WTC11 (cell line): ENCODE results near the gene ARL15. TPM values are rescaled to one million over a fixed set of nuclear protein-coding genes. Genes with fewer than 3 reads are reported as not detected.

Experiments used
- ATAC-seq: fragments of 200-7000 bp; cut with Tn5 transposase; 2 replicates; pipeline ENCODE4 v1.10.0; 2021; ENCODE audit warnings: mild to moderate bottlenecking, moderate library complexity
- CTCF ChIA-PET: fragments of 300-600 bp; sonication (Branson Sonifier 250); formaldehyde crosslinking; loops from one replicate; lab custom pipeline; 2021; ENCODE audit warnings: antibody characterized with exemption; lab: Charles Lee
- POLR2A ChIA-PET: fragments of 350-600 bp; sonication (Branson Sonifier 250); formaldehyde crosslinking; loops from one replicate; lab custom pipeline; 2021; ENCODE audit warnings: antibody characterized with exemption; lab: Charles Lee
- DNase-seq: peaks from one replicate; pipeline ENCODE4 v3.0.0; 2021; ENCODE audit warnings: low spot score
- H3K27ac Mint-ChIP-seq: 2 replicates; pipeline ENCODE4 v1.8.0; 2021; ENCODE audit warnings: mixed read lengths
- H3K27me3 Mint-ChIP-seq: 2 replicates; pipeline ENCODE4 v1.8.0; 2021; ENCODE audit warnings: low read depth, mild to moderate bottlenecking, moderate library complexity, mixed read lengths
- H3K36me3 Mint-ChIP-seq: 2 replicates; pipeline ENCODE4 v1.8.0; 2021; ENCODE audit warnings: mixed read lengths
- H3K4me1 Mint-ChIP-seq: 2 replicates; pipeline ENCODE4 v1.8.0; 2022; ENCODE audit warnings: mixed read lengths
- H3K4me3 Mint-ChIP-seq: 2 replicates; pipeline ENCODE4 v1.8.0; 2021; ENCODE audit warnings: mild to moderate bottlenecking, moderate library complexity, mixed read lengths
- H3K9me3 Mint-ChIP-seq: 2 replicates; pipeline ENCODE4 v1.8.0; 2021; ENCODE audit warnings: mixed read lengths
- GTF2I ChIP-seq: fragments of 250-450 bp; sonication (Bioruptor Pico); conservative IDR thresholded peaks from 2 replicates; pipeline ENCODE4 v1.4.0; 2021; ENCODE audit warnings: mild to moderate bottlenecking
- IRF2 ChIP-seq: sonication (generic); formaldehyde crosslinking; IDR thresholded peaks from 2 replicates; pipeline ENCODE4 v1.8.0; 2022; ENCODE audit warnings: low read depth, missing genetic modification reagents, borderline replicate concordance
- JAZF1 ChIP-seq: fragments of 250-450 bp; sonication (Bioruptor Pico); IDR thresholded peaks from 2 replicates; pipeline ENCODE4 v1.9.0; 2021; ENCODE audit warnings: moderate library complexity, mild to moderate bottlenecking, inconsistent platforms
- KAT7 ChIP-seq: sonication (generic); formaldehyde crosslinking; IDR thresholded peaks from 2 replicates; pipeline ENCODE4 v1.8.1; 2023; ENCODE audit warnings: missing genetic modification reagents, mild to moderate bottlenecking, borderline replicate concordance
- MYBL2 ChIP-seq: sonication (generic); formaldehyde crosslinking; IDR thresholded peaks from 2 replicates; pipeline ENCODE4 v1.8.1; 2023; ENCODE audit warnings: mild to moderate bottlenecking, moderate library complexity, missing genetic modification reagents
- NFATC4 ChIP-seq: fragments of 250-450 bp; sonication (Bioruptor Pico); IDR thresholded peaks from 2 replicates; pipeline ENCODE4 v1.9.0; 2021; ENCODE audit warnings: mild to moderate bottlenecking
- NFE2L1 ChIP-seq: sonication (generic); formaldehyde crosslinking; IDR thresholded peaks from 2 replicates; pipeline ENCODE4 v1.8.1; 2023; ENCODE audit warnings: missing genetic modification reagents
- ZBTB21 ChIP-seq: sonication (generic); formaldehyde crosslinking; IDR thresholded peaks from 2 replicates; pipeline ENCODE4 v1.8.1; 2023; ENCODE audit warnings: mild to moderate bottlenecking, missing genetic modification reagents, borderline replicate concordance
- total RNA-seq: library from RNA; stranded (reverse); gene quantifications from 3 replicates; pipeline ENCODE4 v1.2.3, GENCODE V29; 2021
- TF ChIP-seq, protein P1 (sequence below): sonication (generic); formaldehyde crosslinking; IDR thresholded peaks from 2 replicates; pipeline ENCODE4 v1.8.1; 2023; ENCODE audit warnings: mild to moderate bottlenecking, missing genetic modification reagents, moderate library complexity
- TF ChIP-seq, protein P2 (sequence below): sonication (generic); formaldehyde crosslinking; IDR thresholded peaks from 2 replicates; pipeline ENCODE4 v1.8.1; 2022; ENCODE audit warnings: low read depth, missing genetic modification reagents, borderline replicate concordance
- TF ChIP-seq, protein P3 (sequence below): sonication (generic); formaldehyde crosslinking; IDR thresholded peaks from 2 replicates; pipeline ENCODE4 v1.8.0; 2022; ENCODE audit warnings: mild to moderate bottlenecking, missing genetic modification reagents
- TF ChIP-seq, protein P4 (sequence below): sonication (generic); formaldehyde crosslinking; IDR thresholded peaks from 2 replicates; pipeline ENCODE4 v1.8.1; 2022; ENCODE audit warnings: mild to moderate bottlenecking, missing genetic modification reagents, moderate library complexity, borderline replicate concordance
- TF ChIP-seq, protein P5 (sequence below): sonication (generic); formaldehyde crosslinking; IDR thresholded peaks from 2 replicates; pipeline ENCODE4 v1.8.0; 2023; ENCODE audit warnings: missing genetic modification reagents, mild to moderate bottlenecking, borderline replicate concordance
- TF ChIP-seq, protein P6 (sequence below): sonication (generic); formaldehyde crosslinking; IDR thresholded peaks from 2 replicates; pipeline ENCODE4 v1.8.1; 2022; ENCODE audit warnings: mild to moderate bottlenecking, moderate library complexity, missing genetic modification reagents
- TF ChIP-seq, protein P7 (sequence below): sonication (generic); formaldehyde crosslinking; IDR thresholded peaks from 2 replicates; pipeline ENCODE4 v1.8.0; 2023; ENCODE audit warnings: mild to moderate bottlenecking, missing genetic modification reagents
- TF ChIP-seq, protein P8 (sequence below): fragments of 200-600 bp; IDR thresholded peaks from 2 replicates; pipeline ENCODE4 v1.8.0; 2022; ENCODE audit warnings: antibody characterized with exemption

ARL15 gene
- total RNA-seq, 1 experiment from 2014 or later: 20.1 TPM

DNA sequence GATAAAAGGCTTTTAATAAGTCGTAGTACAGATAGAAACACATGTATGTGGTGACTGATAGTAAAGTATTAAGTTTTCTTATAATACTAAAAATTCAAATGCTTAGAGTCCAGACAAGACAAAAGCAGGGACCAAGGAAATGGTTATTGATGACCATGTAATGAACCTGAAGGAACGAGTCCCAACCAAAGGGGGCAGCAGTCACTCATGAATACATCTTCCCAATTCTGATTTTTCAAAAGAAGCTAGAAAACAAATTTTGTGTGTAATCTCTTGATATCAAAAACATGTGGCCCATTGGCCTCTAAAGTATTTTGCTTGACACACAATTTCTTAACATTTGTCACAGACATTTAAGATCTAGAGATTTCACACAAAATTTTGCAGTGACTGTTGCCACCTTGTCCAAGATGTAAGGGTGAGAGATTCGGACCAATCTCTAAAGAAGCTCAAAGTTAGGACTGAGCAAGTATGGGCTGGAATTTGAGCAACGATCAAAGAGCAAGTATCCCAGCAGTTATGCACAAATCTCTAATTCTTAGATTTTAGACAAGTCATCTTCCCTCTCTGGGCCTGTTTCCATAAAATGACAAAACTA, 66.8 kb downstream of the ARL15 start:
- POLR2A ChIA-PET: interaction anchor here (0.8 to 1.0 kb wide), 2 partner anchors 68 to 273 kb away, joined by 3 to 4 read pairs; no protein-coding TSS in a partner anchor

DNA sequence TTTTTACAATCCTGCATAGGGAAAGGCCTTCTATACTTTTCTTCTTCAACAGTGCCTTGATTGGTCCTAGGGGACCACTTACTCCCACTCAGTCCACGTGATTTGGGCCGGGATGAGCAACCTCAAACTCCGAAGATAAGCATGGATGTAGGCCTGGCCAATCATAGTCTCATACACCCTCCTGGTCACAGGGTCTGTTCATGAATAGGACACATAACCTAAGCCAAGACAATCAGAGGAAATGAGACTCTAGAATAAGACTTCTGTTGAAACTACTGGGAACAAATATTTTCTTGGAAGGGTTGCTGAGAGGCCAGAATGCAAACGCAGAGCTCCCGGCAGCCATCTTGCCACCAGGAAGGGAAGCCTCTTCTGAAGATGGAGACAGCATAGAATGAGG, 68.1 kb downstream of the ARL15 start:
- H3K4me1 Mint-ChIP-seq: peaks cover 3% of the 10 kb centered on the region; the same call in 1 of the 2 replicates
- no peak overlapping the region for H3K27ac Mint-ChIP-seq
- no peak for DNase-seq
- no peak for ATAC-seq
- TF ChIP-seq, protein P1, sequence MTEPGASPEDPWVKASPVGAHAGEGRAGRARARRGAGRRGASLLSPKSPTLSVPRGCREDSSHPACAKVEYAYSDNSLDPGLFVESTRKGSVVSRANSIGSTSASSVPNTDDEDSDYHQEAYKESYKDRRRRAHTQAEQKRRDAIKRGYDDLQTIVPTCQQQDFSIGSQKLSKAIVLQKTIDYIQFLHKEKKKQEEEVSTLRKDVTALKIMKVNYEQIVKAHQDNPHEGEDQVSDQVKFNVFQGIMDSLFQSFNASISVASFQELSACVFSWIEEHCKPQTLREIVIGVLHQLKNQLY (CRISPR knock-in tag): no peak
- TF ChIP-seq, protein P2, sequence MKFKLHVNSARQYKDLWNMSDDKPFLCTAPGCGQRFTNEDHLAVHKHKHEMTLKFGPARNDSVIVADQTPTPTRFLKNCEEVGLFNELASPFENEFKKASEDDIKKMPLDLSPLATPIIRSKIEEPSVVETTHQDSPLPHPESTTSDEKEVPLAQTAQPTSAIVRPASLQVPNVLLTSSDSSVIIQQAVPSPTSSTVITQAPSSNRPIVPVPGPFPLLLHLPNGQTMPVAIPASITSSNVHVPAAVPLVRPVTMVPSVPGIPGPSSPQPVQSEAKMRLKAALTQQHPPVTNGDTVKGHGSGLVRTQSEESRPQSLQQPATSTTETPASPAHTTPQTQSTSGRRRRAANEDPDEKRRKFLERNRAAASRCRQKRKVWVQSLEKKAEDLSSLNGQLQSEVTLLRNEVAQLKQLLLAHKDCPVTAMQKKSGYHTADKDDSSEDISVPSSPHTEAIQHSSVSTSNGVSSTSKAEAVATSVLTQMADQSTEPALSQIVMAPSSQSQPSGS (CRISPR knock-in tag): no peak
- TF ChIP-seq, protein P3, sequence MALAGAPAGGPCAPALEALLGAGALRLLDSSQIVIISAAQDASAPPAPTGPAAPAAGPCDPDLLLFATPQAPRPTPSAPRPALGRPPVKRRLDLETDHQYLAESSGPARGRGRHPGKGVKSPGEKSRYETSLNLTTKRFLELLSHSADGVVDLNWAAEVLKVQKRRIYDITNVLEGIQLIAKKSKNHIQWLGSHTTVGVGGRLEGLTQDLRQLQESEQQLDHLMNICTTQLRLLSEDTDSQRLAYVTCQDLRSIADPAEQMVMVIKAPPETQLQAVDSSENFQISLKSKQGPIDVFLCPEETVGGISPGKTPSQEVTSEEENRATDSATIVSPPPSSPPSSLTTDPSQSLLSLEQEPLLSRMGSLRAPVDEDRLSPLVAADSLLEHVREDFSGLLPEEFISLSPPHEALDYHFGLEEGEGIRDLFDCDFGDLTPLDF (CRISPR knock-in tag): no peak
- TF ChIP-seq ZBTB21 (no peak), NFE2L1 (no peak), NFATC4 (CRISPR knock-in tag) (no peak), IRF2 (no peak), JAZF1 (CRISPR knock-in tag) (no peak), MYBL2 (CRISPR knock-in tag) (no peak)
- TF ChIP-seq, protein P4, sequence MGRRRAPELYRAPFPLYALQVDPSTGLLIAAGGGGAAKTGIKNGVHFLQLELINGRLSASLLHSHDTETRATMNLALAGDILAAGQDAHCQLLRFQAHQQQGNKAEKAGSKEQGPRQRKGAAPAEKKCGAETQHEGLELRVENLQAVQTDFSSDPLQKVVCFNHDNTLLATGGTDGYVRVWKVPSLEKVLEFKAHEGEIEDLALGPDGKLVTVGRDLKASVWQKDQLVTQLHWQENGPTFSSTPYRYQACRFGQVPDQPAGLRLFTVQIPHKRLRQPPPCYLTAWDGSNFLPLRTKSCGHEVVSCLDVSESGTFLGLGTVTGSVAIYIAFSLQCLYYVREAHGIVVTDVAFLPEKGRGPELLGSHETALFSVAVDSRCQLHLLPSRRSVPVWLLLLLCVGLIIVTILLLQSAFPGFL: no peak
- TF ChIP-seq, protein P5, sequence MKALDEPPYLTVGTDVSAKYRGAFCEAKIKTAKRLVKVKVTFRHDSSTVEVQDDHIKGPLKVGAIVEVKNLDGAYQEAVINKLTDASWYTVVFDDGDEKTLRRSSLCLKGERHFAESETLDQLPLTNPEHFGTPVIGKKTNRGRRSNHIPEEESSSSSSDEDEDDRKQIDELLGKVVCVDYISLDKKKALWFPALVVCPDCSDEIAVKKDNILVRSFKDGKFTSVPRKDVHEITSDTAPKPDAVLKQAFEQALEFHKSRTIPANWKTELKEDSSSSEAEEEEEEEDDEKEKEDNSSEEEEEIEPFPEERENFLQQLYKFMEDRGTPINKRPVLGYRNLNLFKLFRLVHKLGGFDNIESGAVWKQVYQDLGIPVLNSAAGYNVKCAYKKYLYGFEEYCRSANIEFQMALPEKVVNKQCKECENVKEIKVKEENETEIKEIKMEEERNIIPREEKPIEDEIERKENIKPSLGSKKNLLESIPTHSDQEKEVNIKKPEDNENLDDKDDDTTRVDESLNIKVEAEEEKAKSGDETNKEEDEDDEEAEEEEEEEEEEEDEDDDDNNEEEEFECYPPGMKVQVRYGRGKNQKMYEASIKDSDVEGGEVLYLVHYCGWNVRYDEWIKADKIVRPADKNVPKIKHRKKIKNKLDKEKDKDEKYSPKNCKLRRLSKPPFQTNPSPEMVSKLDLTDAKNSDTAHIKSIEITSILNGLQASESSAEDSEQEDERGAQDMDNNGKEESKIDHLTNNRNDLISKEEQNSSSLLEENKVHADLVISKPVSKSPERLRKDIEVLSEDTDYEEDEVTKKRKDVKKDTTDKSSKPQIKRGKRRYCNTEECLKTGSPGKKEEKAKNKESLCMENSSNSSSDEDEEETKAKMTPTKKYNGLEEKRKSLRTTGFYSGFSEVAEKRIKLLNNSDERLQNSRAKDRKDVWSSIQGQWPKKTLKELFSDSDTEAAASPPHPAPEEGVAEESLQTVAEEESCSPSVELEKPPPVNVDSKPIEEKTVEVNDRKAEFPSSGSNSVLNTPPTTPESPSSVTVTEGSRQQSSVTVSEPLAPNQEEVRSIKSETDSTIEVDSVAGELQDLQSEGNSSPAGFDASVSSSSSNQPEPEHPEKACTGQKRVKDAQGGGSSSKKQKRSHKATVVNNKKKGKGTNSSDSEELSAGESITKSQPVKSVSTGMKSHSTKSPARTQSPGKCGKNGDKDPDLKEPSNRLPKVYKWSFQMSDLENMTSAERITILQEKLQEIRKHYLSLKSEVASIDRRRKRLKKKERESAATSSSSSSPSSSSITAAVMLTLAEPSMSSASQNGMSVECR (CRISPR knock-in tag): no peak
- TF ChIP-seq, protein P6, sequence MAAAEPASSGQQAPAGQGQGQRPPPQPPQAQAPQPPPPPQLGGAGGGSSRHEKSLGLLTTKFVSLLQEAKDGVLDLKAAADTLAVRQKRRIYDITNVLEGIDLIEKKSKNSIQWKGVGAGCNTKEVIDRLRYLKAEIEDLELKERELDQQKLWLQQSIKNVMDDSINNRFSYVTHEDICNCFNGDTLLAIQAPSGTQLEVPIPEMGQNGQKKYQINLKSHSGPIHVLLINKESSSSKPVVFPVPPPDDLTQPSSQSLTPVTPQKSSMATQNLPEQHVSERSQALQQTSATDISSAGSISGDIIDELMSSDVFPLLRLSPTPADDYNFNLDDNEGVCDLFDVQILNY: no peak
- TF ChIP-seq, protein P7, sequence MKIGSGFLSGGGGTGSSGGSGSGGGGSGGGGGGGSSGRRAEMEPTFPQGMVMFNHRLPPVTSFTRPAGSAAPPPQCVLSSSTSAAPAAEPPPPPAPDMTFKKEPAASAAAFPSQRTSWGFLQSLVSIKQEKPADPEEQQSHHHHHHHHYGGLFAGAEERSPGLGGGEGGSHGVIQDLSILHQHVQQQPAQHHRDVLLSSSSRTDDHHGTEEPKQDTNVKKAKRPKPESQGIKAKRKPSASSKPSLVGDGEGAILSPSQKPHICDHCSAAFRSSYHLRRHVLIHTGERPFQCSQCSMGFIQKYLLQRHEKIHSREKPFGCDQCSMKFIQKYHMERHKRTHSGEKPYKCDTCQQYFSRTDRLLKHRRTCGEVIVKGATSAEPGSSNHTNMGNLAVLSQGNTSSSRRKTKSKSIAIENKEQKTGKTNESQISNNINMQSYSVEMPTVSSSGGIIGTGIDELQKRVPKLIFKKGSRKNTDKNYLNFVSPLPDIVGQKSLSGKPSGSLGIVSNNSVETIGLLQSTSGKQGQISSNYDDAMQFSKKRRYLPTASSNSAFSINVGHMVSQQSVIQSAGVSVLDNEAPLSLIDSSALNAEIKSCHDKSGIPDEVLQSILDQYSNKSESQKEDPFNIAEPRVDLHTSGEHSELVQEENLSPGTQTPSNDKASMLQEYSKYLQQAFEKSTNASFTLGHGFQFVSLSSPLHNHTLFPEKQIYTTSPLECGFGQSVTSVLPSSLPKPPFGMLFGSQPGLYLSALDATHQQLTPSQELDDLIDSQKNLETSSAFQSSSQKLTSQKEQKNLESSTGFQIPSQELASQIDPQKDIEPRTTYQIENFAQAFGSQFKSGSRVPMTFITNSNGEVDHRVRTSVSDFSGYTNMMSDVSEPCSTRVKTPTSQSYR: no peak
- 0 out of 2 replicates have a peak, but pooled peaks cover 3% of the 10 kb centered on the region for H3K36me3 Mint-ChIP-seq
- H3K27me3 Mint-ChIP-seq: no peaks in the 10 kb centered on the region
- no peak overlapping the region for H3K4me3 Mint-ChIP-seq
- ChIA-PET POLR2A (no interaction called here), CTCF (interaction anchor here (1.0 to 2.3 kb wide), 2 partner anchors 12 to 247 kb away, joined by 3 to 49 read pairs; no protein-coding TSS in a partner anchor)
- peaks cover 4% of the 10 kb centered on the region for H3K9me3 Mint-ChIP-seq

More for the DNA sequence above, 66.8 kb downstream of the ARL15 start:
- H3K27me3 Mint-ChIP-seq: no peaks in the 10 kb centered on the region
- H3K36me3 Mint-ChIP-seq: 0 out of 2 replicates have a peak, but pooled peaks cover 3% of the 10 kb centered on the region
- CTCF ChIA-PET: interaction anchor here (0.5 to 2.7 kb wide), 50 partner anchors 9 to 1134 kb away, joined by 3 to 49 read pairs (median 4); partner anchors contain the start of genes ARL15, GPX8, MOCS2 and SNX18
- ATAC-seq: peak; percentile 69
- H3K4me3 Mint-ChIP-seq: no peak overlapping the region
- peaks cover 4% of the 10 kb centered on the region for H3K9me3 Mint-ChIP-seq
- no peak for DNase-seq
- TF ChIP-seq KAT7 (CRISPR knock-in tag) (no peak), GTF2I (CRISPR knock-in tag) (no peak)
- TF ChIP-seq, protein P8, sequence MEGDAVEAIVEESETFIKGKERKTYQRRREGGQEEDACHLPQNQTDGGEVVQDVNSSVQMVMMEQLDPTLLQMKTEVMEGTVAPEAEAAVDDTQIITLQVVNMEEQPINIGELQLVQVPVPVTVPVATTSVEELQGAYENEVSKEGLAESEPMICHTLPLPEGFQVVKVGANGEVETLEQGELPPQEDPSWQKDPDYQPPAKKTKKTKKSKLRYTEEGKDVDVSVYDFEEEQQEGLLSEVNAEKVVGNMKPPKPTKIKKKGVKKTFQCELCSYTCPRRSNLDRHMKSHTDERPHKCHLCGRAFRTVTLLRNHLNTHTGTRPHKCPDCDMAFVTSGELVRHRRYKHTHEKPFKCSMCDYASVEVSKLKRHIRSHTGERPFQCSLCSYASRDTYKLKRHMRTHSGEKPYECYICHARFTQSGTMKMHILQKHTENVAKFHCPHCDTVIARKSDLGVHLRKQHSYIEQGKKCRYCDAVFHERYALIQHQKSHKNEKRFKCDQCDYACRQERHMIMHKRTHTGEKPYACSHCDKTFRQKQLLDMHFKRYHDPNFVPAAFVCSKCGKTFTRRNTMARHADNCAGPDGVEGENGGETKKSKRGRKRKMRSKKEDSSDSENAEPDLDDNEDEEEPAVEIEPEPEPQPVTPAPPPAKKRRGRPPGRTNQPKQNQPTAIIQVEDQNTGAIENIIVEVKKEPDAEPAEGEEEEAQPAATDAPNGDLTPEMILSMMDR: peak; percentile 54
- no peaks in the 10 kb centered on the region for H3K4me1 Mint-ChIP-seq
- H3K27ac Mint-ChIP-seq: no peak overlapping the region
